Measurements from ENCODE around the gene PFDN1.
A peak's percentile ranks its signal among the peaks of the same experiment; 100 is the strongest.

PFDN1 gene

GRCh38 chr5:140328036-140328764 is 25.3 kb upstream of the PFDN1 start:
- no peak for DNase-seq

DNA sequence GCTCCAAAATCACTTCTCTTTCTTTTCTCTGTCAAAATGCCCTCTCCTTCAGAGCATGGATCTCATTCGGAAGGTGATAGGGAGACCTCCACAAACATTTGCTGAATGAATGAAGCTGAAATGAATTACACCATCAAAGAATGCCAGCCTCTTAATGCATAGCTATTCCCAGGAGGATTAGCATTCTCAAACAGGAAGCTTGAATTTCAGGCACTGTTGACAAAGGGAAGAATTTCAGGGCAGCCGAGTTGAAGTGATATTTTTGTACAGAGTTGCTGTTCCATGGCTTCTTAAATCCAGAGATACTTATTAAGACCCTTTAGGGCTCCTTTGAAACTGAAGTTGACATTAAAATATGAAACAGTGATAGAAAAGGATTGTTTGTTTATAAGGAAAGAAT is 24.7 kb upstream of the PFDN1 start:
- DNase-seq = no peak

- DNase-seq = no peak
These were observed 22.6 kb upstream of the PFDN1 start for GRCh38 chr5:140325486-140325885.

GRCh38 chr5:140324617-140325241 is 21.8 kb upstream of the PFDN1 start:
- DNase-seq = no peak

DNA sequence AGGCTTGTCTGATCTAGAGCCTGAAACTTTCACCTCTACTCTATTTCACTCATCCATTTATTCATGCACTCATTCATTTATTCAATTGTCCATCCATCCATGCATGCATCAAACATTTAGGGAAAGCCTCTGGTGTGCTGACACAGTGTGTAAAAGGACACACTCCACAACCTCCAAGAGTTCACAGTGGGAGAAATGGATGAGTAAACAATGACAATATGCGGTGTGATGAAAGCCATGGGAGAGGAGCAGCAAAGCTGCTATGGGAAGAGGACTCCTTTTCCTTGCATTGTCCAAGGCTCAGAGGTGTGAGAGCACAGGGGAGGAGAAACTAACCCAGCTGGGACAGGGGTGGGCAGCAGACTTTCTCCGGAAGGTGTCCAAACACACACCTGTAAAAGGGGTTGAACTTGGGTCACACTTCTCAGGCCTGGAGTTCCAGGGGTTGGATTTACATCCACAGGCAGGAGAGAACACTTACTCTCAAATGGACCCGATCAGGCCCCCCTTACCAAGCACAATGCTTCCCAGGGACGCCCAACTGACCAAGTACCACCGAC is 21.2 kb upstream of the PFDN1 start:
- no peak for DNase-seq

GRCh38 chr5:140322751-140323731 is 20.1 kb upstream of the PFDN1 start:
- DNase-seq = no peak

DNA sequence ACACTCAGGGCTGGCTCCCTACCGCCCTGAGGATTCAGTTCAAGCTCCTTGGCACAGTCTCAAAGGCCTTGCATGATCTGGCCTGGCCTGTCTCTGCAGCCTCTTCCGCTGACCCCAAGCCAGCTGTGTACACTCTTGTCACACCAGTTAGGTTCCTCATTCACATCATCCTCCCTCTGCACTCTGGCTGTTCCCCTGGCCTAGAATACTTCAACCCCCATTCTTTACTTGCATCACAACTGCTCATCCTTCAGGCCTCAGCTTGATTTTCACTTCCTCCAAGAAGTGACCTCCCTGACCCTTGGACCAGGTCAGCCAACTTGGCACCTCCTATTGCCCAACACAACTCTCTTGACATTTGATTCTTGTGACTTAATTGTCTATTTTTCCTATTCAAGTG is 18.9 kb upstream of the PFDN1 start:
- DNase-seq = peak; percentile 15

DNA sequence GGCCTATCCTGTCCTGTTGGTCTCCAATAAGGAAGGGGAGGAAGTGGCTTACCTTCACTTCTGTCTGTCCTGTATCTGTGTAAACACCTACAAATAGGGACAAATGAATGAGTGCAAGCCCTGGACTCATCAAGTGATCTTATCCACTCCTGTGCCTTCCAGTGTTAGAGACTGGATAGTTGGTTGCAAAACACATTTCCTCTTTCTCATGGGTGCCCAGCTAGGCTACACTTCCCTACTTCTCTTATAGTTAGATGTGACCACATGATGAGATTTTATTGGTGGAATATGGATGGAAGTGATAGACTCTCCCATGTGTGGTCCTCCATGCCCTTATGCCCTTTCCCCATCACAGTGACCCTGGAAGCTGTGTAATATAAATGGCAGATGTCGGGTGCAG is 16.9 kb upstream of the PFDN1 start:
- no peak for DNase-seq

- no peak for DNase-seq
These were observed 15.9 kb upstream of the PFDN1 start for GRCh38 chr5:140318792-140319191.

- no peak for DNase-seq
These were observed 15.0 kb upstream of the PFDN1 start for GRCh38 chr5:140317859-140318258.

- no peak for DNase-seq
These were observed 9.9 kb upstream of the PFDN1 start for GRCh38 chr5:140312791-140313189.

DNA sequence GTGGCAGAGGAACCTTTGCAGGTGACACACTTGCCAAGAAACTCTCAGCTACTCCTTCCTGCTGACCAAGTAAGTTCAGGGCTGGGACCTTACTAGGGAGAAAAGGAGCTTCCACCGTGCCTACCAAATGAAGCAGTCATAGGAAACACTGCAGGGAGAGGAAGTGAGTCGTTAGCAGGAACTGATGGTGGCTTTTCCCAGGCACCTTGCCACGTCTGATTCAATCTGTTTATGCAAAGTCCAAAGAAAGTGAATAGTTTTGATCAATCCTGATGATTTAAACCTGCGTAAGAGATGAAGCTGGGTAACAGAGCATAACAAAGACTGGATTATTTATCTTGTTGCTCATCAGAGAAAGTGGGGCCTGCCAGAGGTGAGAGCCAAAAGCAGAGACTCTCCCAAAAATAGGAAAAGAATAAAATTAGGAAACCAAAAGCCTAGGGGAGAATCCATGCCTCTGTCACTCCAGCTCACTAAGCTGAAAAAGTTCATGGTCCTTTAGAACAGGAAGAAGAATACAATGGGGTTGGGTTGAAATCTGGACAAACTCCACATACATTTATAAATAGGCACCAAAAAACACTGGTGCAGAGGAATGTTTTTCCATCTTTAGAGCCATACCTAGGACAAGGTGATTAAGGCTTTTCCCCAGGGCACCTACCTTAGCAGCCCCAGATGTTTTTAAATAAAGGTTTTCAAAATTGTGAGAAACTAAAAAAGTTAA is 9.3 kb upstream of the PFDN1 start:
- no peak for DNase-seq

GRCh38 chr5:140311011-140311467 is 8.1 kb upstream of the PFDN1 start:
- no peak for DNase-seq

DNA sequence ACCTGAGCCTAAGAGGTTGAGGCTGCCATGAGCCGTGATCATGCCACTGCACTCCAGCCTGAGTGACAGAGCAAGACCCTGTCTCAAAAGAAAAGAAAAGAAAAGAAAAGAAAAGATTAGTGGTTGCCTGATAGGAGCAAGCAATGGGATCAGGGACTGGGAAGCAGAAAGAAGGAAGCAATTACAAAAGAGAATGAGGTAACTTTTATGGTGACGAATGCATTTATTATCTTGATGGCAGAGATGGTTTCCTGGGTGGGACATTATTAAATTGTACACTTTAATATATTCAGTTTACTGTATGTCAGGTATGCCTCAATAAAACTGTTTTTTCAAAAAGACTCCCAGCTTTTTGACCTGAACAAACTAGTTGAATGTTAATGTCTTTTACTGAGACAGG is 7.5 kb upstream of the PFDN1 start:
- DNase-seq = no peak

- no peak for DNase-seq
These were observed 6.9 kb upstream of the PFDN1 start for GRCh38 chr5:140309706-140310249.

DNA sequence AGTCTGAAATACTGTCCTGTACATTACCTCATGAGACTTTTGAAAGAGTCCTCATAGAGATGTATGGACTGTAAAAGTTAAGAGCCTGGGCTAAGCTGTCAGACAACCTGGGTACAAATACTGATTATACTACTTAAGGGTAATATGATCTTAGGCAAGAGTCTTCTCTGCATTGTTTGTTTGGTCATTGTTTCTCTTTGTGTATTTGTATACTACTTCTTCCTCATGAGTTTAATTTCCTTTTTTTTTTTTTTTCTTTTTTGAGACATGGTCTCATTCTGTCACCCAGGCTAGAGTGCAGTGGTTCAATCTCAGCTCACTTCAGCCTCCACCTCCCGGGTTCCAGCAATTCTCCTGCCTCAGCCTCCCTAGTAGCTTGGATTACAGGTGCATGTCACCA is 2.6 kb upstream of the PFDN1 start:
- DNase-seq = no peak

GRCh38 chr5:140303966-140304365 is 1.1 kb upstream of the PFDN1 start:
- DNase-seq = no peak

- DNase-seq = no peak
These were observed 1.8 kb downstream of the PFDN1 start for GRCh38 chr5:140301136-140301535.

DNA sequence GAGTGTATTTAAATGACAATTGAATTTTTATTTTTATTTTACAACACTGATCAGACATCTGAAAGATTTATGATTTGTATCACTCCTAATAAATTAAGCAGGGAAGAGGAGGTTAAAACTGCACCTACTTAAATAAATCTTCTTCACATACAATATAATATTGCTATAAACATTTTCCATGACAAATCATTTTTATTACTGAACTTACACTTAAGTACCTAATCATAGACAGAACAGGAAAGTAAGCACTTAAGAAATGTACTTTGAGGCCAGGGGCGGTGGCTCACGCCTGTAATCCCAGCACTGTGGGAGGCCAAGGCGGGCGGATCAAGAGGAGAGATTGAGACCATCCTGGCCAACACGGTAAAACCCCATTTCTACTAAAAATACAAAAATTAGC is 3.8 kb downstream of the PFDN1 start:
- DNase-seq = no peak

GRCh38 chr5:140298183-140298601 is 4.7 kb downstream of the PFDN1 start:
- DNase-seq = no peak

DNA sequence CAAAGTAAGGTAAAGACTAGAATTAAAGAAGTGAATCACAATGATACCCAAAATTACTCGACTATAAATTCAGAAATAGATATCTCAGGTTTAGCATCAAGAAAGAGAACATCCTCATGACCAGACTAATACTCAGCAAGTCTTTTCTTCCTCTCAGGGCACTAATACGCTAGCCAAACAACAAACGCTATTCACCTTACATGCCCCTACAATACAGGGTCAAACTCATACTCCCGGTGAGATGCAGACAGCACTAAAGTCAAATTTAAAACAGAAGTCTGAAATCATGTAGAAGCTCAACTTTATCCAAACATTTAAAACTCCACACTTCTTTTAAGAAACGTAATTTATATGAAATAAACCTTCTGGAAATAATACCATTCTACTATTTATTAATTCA is 5.6 kb downstream of the PFDN1 start:
- DNase-seq = no peak

DNA sequence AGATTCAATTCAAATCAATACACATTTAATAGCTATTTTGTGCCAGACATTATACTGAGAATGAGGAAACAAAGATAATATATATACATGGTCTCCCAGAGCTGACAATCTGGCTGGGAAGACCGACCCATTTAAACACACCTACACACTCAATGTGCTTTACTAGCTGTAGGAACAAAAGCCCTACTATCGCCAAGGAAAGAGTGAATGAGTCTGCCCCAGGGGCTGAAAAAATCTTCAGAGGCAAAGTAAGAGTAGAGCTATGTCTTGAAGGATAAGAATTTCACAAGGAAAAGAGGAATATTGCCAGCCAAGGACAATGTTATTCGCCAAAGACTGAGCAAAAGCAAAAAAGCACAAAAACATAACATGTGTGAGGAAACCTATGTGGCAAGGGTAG is 6.6 kb downstream of the PFDN1 start:
- no peak for DNase-seq

Data from CD4-positive, alpha-beta T cell treated with Interleukin-10 for 1 hour (primary cell).